ENCODE measurements around the gene BCAS1. TPM values are rescaled to one million over a fixed set of nuclear protein-coding genes. Genes with fewer than 3 reads are reported as not detected.

Gene BCAS1
- total and polyA plus RNA-seq, 3 donors from 2014 or later = 2.4 to 8.8 (median 3.3) TPM

- H3K27ac ChIP-seq = no peak overlapping the region
- no peaks in the 10 kb centered on the region for H3K36me3 ChIP-seq (ENCODE audit: low read depth, missing control alignments)
- DNase-seq = no peak
- H3K27me3 ChIP-seq = no peaks in the 10 kb centered on the region
- H3K9me3 ChIP-seq = no peaks in the 10 kb centered on the region
- TF ChIP-seq CTCF (IDR thresholded peaks at IDR 0.05) (no peak), POLR2A (IDR thresholded peaks at IDR 0.05) (no peak)
- H3K4me1 ChIP-seq = no peaks in the 10 kb centered on the region
- no peak overlapping the region for H3K4me3 ChIP-seq
- intact Hi-C loops (cut with DNase I; ENCODE audit: low total_unique reads) = no loop called here
These were observed 26.2 kb downstream of the BCAS1 start for GRCh38 chr20:54044156-54044555.

GRCh38 chr20:54043076-54043967 is 27.1 kb downstream of the BCAS1 start:
- Histone ChIP-seq H3K4me1 (no peaks in the 10 kb centered on the region), H3K36me3 (ENCODE audit: low read depth, missing control alignments) (no peaks in the 10 kb centered on the region), H3K4me3 (no peak overlapping the region), H3K27ac (no peak overlapping the region), H3K9me3 (no peaks in the 10 kb centered on the region), H3K27me3 (no peaks in the 10 kb centered on the region)
- TF ChIP-seq POLR2A (IDR thresholded peaks at IDR 0.05) = no peak
- no peak for TF ChIP-seq CTCF (IDR thresholded peaks at IDR 0.05)
- 77 to 81% methylated on average over 9 of the region's 9 CpGs for WGBS, 2 donors
- intact Hi-C loops (cut with DNase I; ENCODE audit: low total_unique reads) = no loop called here
- DNase-seq = no peak

- intact Hi-C loops (cut with DNase I; ENCODE audit: low total_unique reads) = no loop called here
- no peaks in the 10 kb centered on the region for H3K9me3 ChIP-seq
- no peaks in the 10 kb centered on the region for H3K27me3 ChIP-seq
- no peak overlapping the region for H3K4me3 ChIP-seq
- WGBS, 2 donors = 76 to 77% methylated on average over 4 of the region's 4 CpGs
- no peaks in the 10 kb centered on the region for H3K4me1 ChIP-seq
- no peak for DNase-seq
- H3K27ac ChIP-seq = no peak overlapping the region
- H3K36me3 ChIP-seq (ENCODE audit: low read depth, missing control alignments) = no peaks in the 10 kb centered on the region
- no peak for TF ChIP-seq CTCF (IDR thresholded peaks at IDR 0.05)
- no peak for TF ChIP-seq POLR2A (IDR thresholded peaks at IDR 0.05)
These were observed 28.4 kb downstream of the BCAS1 start for GRCh38 chr20:54042021-54042420.

GRCh38 chr20:54041336-54041735 is 29.1 kb downstream of the BCAS1 start:
- Histone ChIP-seq H3K9me3 (no peaks in the 10 kb centered on the region), H3K27me3 (no peaks in the 10 kb centered on the region), H3K36me3 (ENCODE audit: low read depth, missing control alignments) (no peaks in the 10 kb centered on the region), H3K4me1 (no peaks in the 10 kb centered on the region), H3K4me3 (no peak overlapping the region), H3K27ac (no peak overlapping the region)
- intact Hi-C loops (cut with DNase I; ENCODE audit: low total_unique reads) = no loop called here
- TF ChIP-seq CTCF (IDR thresholded peaks at IDR 0.05) (no peak), POLR2A (IDR thresholded peaks at IDR 0.05) (no peak)
- DNase-seq = no peak
- 66 to 87% methylated on average over 4 of the region's 4 CpGs for WGBS, 2 donors

GRCh38 chr20:54040531-54040930 is 29.9 kb downstream of the BCAS1 start:
- WGBS, 2 donors = 39 to 41% methylated on average over 3 of the region's 3 CpGs
- no peaks in the 10 kb centered on the region for H3K9me3 ChIP-seq
- H3K27ac ChIP-seq = no peak overlapping the region
- intact Hi-C loops (cut with DNase I; ENCODE audit: low total_unique reads) = no loop called here
- no peak overlapping the region for H3K4me3 ChIP-seq
- TF ChIP-seq CTCF (IDR thresholded peaks at IDR 0.05) (no peak), POLR2A (IDR thresholded peaks at IDR 0.05) (no peak)
- no peaks in the 10 kb centered on the region for H3K36me3 ChIP-seq (ENCODE audit: low read depth, missing control alignments)
- H3K27me3 ChIP-seq = no peaks in the 10 kb centered on the region
- DNase-seq = no peak
- H3K4me1 ChIP-seq = no peaks in the 10 kb centered on the region
